ENCODE measurements around the gene ACTL7B. TPM values are rescaled to one million over a fixed set of nuclear protein-coding genes. Genes with fewer than 3 reads are reported as not detected.
A peak's percentile ranks its signal among the peaks of the same experiment; 100 is the strongest.

ACTL7B gene
- total RNA-seq, 4 donors from 2014 or later: 0.19 to 0.26 TPM; not detected in 2

- no peak overlapping the region for H3K27ac ChIP-seq
- H3K9me3 ChIP-seq: no peaks in the 10 kb centered on the region
- H3K36me3 ChIP-seq: no peaks in the 10 kb centered on the region
- no peaks in the 10 kb centered on the region for H3K27me3 ChIP-seq
- no peak overlapping the region for H3K4me3 ChIP-seq
- H3K4me1 ChIP-seq: peaks cover 3% of the 10 kb centered on the region
- TF ChIP-seq EP300 (IDR thresholded peaks at IDR 0.05): no peak
- no peak for TF ChIP-seq POLR2A (IDR thresholded peaks at IDR 0.05)
- TF ChIP-seq, protein P1, sequence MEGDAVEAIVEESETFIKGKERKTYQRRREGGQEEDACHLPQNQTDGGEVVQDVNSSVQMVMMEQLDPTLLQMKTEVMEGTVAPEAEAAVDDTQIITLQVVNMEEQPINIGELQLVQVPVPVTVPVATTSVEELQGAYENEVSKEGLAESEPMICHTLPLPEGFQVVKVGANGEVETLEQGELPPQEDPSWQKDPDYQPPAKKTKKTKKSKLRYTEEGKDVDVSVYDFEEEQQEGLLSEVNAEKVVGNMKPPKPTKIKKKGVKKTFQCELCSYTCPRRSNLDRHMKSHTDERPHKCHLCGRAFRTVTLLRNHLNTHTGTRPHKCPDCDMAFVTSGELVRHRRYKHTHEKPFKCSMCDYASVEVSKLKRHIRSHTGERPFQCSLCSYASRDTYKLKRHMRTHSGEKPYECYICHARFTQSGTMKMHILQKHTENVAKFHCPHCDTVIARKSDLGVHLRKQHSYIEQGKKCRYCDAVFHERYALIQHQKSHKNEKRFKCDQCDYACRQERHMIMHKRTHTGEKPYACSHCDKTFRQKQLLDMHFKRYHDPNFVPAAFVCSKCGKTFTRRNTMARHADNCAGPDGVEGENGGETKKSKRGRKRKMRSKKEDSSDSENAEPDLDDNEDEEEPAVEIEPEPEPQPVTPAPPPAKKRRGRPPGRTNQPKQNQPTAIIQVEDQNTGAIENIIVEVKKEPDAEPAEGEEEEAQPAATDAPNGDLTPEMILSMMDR (IDR thresholded peaks at IDR 0.05): no peak
- TF ChIP-seq POLR2AphosphoS5 (IDR thresholded peaks at IDR 0.05): no peak
- 83% methylated on average over 7 of the region's 7 CpGs for WGBS
- no peak for DNase-seq (ENCODE audit: low spot score in 2 of 2)
Measured at GRCh38 chr9:108835831-108836230, 20.0 kb downstream of the ACTL7B start.

DNA sequence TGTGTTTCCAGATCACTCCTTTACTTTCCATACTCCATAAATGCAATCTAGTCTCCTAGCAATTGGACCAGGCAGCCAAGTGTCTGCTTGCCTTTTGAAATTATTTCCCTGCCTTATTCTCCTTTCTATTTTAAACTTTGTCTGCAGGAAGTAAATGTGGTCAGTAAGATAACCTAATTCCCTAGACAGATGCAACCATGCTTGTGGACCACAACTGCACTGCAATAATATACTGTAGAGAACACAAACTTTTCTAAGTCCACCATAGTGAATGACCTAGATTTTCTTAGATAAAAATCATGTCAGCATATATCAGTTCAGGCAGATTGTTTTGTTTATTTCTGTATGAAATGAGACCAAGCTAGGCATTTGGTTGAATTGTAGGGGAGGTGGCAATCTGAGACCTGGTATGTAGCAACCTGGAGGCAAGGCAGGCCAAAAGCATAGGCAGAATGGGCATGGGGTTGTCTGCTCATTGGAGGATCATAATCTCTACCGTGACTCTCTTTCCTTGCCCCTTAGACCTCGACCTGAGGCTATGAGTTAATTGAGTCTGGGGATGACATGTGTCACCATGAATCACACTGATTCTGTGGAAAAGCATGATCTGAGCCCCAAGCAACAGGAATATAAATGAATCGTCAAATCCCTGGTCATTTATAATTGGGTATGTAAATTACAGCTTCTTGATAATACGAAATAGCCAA lies 20.7 kb downstream of the ACTL7B start:
- Histone ChIP-seq H3K36me3 (no peaks in the 10 kb centered on the region), H3K4me1 (peaks cover 5% of the 10 kb centered on the region), H3K9me3 (no peaks in the 10 kb centered on the region), H3K27ac (no peak overlapping the region), H3K4me3 (no peak overlapping the region), H3K27me3 (no peaks in the 10 kb centered on the region)
- TF ChIP-seq POLR2AphosphoS5 (IDR thresholded peaks at IDR 0.05): no peak
- TF ChIP-seq, protein P1 (IDR thresholded peaks at IDR 0.05): no peak
- TF ChIP-seq POLR2A (IDR thresholded peaks at IDR 0.05): no peak
- no peak for TF ChIP-seq EP300 (IDR thresholded peaks at IDR 0.05)
- DNase-seq (ENCODE audit: low spot score in 2 of 2): no peak
- WGBS: 51% methylated on average over 4 of the region's 4 CpGs

DNA sequence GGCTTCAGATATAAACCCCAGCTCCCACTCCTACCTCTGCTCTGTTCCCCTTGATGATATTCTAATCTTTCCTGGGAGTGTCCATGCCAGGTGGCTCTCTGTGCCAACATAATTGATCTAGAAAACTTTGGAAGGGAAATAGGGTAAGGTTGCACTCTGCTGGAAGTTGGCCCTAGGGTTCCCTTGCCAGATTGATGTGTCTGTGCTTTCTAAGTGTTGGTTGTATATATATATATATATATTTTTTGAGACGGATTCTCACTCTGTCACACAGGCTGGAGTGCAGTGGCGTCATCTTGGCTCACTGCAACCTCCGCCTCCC lies 23.6 kb downstream of the ACTL7B start:
- Histone ChIP-seq H3K4me1 (peaks cover 5% of the 10 kb centered on the region), H3K36me3 (no peaks in the 10 kb centered on the region), H3K4me3 (no peak overlapping the region), H3K9me3 (no peaks in the 10 kb centered on the region), H3K27ac (no peak overlapping the region), H3K27me3 (no peaks in the 10 kb centered on the region)
- WGBS: 84% methylated on average over 3 of the region's 3 CpGs
- no peak for TF ChIP-seq POLR2AphosphoS5 (IDR thresholded peaks at IDR 0.05)
- TF ChIP-seq EP300 (IDR thresholded peaks at IDR 0.05): no peak
- no peak for TF ChIP-seq POLR2A (IDR thresholded peaks at IDR 0.05)
- TF ChIP-seq, protein P1 (IDR thresholded peaks at IDR 0.05): no peak
- peak in 1 of 2 donors; percentile 1 for DNase-seq (ENCODE audit: low spot score in 2 of 2)

GRCh38 chr9:108831496-108832178 lies 24.1 kb downstream of the ACTL7B start:
- WGBS: 95% methylated on average over 1 of the region's 1 CpG
- Histone ChIP-seq H3K36me3 (no peaks in the 10 kb centered on the region), H3K9me3 (no peaks in the 10 kb centered on the region), H3K4me3 (no peak overlapping the region), H3K4me1 (peaks cover 5% of the 10 kb centered on the region), H3K27ac (no peak overlapping the region), H3K27me3 (no peaks in the 10 kb centered on the region)
- peak in 1 of 2 donors; percentile 23 for DNase-seq (ENCODE audit: low spot score in 2 of 2)
- TF ChIP-seq, protein P1 (IDR thresholded peaks at IDR 0.05): no peak
- no peak for TF ChIP-seq POLR2AphosphoS5 (IDR thresholded peaks at IDR 0.05)
- no peak for TF ChIP-seq EP300 (IDR thresholded peaks at IDR 0.05)
- TF ChIP-seq POLR2A (IDR thresholded peaks at IDR 0.05): no peak

GRCh38 chr9:108830272-108830671 lies 25.5 kb downstream of the ACTL7B start:
- TF ChIP-seq, protein P1 (IDR thresholded peaks at IDR 0.05): no peak
- TF ChIP-seq POLR2AphosphoS5 (IDR thresholded peaks at IDR 0.05) (no peak), EP300 (IDR thresholded peaks at IDR 0.05) (no peak)
- DNase-seq (ENCODE audit: low spot score in 2 of 2): no peak
- no peak overlapping the region for H3K27ac ChIP-seq
- peaks cover 5% of the 10 kb centered on the region for H3K4me1 ChIP-seq
- no peaks in the 10 kb centered on the region for H3K9me3 ChIP-seq
- no peak overlapping the region for H3K4me3 ChIP-seq
- WGBS: 32% methylated on average over 2 of the region's 2 CpGs
- no peaks in the 10 kb centered on the region for H3K36me3 ChIP-seq
- no peaks in the 10 kb centered on the region for H3K27me3 ChIP-seq

Data from suprapubic skin (tissue), 4 donors.